ENCODE measurements around the gene ZNF124. TPM values are rescaled to one million over a fixed set of nuclear protein-coding genes. Genes with fewer than 3 reads are reported as not detected.

ZNF124 gene
- total RNA-seq, 4 donors from 2014 or later: 47.6 to 75.0 (median 62.4) TPM

DNA sequence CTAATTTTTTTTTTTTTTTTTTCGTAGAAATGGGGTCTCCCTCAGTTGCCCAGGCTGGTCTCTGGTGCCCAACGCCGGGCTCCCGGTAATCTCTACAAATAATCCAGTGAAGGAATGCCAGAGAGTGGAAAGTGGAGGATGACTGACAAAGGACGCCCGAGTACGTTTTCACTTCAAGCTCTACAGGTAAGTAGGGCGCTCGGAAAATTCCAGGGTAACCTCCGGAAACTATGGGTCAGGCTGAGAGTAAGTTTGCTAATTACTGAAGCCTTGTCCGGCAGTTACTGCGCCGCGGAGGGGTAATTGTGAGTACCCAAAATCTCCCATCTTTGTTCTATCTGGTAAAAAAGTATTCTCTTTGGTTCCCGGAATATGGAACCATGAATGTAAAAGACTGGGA lies 65.9 kb downstream of the ZNF124 start:
- intact Hi-C loops (cut with DNase I): no loop called here
- no peak overlapping the region for H3K4me3 ChIP-seq (replicated peaks in 1 of 3)
- H3K27me3 ChIP-seq: no peaks in the 10 kb centered on the region
- H3K27ac ChIP-seq: no peak overlapping the region
- no peaks in the 10 kb centered on the region for H3K9me3 ChIP-seq
- WGBS, 2 donors: 89 to 94% methylated on average over 15 of the region's 15 CpGs
- no peak for TF ChIP-seq POLR2A (IDR thresholded peaks at IDR 0.05)
- TF ChIP-seq, protein P1, sequence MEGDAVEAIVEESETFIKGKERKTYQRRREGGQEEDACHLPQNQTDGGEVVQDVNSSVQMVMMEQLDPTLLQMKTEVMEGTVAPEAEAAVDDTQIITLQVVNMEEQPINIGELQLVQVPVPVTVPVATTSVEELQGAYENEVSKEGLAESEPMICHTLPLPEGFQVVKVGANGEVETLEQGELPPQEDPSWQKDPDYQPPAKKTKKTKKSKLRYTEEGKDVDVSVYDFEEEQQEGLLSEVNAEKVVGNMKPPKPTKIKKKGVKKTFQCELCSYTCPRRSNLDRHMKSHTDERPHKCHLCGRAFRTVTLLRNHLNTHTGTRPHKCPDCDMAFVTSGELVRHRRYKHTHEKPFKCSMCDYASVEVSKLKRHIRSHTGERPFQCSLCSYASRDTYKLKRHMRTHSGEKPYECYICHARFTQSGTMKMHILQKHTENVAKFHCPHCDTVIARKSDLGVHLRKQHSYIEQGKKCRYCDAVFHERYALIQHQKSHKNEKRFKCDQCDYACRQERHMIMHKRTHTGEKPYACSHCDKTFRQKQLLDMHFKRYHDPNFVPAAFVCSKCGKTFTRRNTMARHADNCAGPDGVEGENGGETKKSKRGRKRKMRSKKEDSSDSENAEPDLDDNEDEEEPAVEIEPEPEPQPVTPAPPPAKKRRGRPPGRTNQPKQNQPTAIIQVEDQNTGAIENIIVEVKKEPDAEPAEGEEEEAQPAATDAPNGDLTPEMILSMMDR (IDR thresholded peaks at IDR 0.05): no peak
- no peak for DNase-seq
- H3K36me3 ChIP-seq: peaks cover 2 to 4% of the 10 kb centered on the region in 2 donors
- peaks cover 11 to 17% of the 10 kb centered on the region in 2 donors for H3K4me1 ChIP-seq

Small RNAs within 50 kb of the gene (microRNA-seq; reads per million reads assigned to microRNA genes)
- not detected for gene MIR3916

Small RNAs within 50 kb of the gene (small RNA-seq; reads per million reads assigned to genes)
- not detected for gene AL390728.3
- not detected for gene RNA5SP82

Other genes starting within 250 kb of the ZNF124 start
- gene AHCTF1, start 240.1 kb downstream of the ZNF124 start, total RNA-seq: 10 to 100 TPM; 36.5 to 84.4 (median 45.3) TPM
- gene ZNF695, start 164.0 kb downstream of the ZNF124 start, total RNA-seq: under 1 TPM in 2 of 4 donors, not detected in 2; 0.11 to 0.24 TPM
- gene ZNF670, start 93.2 kb downstream of the ZNF124 start, total RNA-seq: 1 to 10 TPM; 3.5 to 7.4 (median 4.4) TPM
- 10 to 100 TPM in 3 of 4 donors, 1 to 10 TPM in 1; 9.8 to 13.0 (median 10.3) TPM for gene ZNF669, start 67.7 kb downstream of the ZNF124 start, total RNA-seq
- gene VN1R5, start 84.1 kb upstream of the ZNF124 start, total RNA-seq: not detected
- 10 to 100 TPM; 34.0 to 78.6 (median 51.9) TPM for gene ZNF496, start 159.8 kb upstream of the ZNF124 start, total RNA-seq
- gene NLRP3, start 244.2 kb upstream of the ZNF124 start, total RNA-seq: 1 to 10 TPM in 1 of 4 donors, under 1 TPM in 3; 0.54 to 2.3 (median 0.75) TPM